Measurements from ENCODE around the gene LRRC2.

Gene LRRC2

DNA sequence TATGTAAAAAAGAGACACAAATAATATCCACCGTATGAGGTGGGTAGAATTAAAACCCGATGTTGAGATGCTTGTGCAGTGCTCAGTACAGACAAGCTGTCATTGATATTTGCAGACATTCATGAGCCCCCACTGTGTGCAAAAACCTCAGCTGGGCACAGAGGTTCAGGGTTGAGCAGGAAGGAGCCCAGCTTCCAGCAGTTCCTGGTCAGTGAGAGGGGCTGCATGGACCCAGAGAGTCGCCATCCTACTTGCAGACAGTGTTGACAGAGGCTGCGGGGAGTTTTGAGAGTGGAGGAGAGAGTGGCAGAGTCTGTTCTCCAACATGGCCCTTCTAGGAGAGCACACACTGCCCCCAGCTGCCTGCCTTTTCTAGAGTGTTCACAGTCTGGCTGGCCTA, 95.3 kb downstream of the LRRC2 start:
- DNase-seq = no peak

DNA sequence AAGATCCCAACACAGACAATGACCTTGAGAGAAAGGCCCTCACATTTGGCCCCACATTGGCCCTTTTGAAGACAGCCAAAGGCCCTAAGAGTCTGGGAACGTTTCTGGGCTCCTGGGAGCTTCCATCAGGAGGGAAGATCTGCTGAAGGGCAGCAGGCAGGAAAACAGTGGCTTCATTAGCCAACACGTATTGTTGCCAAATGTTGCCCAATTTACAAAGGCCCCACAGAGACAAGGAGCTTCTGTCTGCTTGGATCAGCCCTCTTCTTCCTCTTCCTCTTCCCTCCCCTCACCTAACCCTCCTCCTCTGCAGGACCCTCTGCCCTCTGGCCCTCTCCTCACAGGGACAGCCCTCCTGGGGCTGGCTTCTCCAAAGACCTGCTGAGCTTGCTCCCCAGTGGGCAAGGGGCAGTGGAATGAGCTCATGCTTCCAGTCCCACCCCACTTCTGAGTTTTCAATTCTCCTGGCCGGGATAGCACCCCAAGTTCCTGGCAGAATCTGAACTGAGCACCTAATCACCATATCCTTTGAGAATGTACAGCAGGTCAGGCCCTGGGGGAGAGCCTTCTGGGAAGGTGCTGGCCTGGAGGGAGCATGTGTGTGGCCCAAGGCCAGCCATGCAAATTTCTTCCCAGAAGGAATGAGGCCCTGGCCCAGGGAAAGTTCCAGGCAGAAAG, 96.3 kb downstream of the LRRC2 start:
- no peak for DNase-seq

DNA sequence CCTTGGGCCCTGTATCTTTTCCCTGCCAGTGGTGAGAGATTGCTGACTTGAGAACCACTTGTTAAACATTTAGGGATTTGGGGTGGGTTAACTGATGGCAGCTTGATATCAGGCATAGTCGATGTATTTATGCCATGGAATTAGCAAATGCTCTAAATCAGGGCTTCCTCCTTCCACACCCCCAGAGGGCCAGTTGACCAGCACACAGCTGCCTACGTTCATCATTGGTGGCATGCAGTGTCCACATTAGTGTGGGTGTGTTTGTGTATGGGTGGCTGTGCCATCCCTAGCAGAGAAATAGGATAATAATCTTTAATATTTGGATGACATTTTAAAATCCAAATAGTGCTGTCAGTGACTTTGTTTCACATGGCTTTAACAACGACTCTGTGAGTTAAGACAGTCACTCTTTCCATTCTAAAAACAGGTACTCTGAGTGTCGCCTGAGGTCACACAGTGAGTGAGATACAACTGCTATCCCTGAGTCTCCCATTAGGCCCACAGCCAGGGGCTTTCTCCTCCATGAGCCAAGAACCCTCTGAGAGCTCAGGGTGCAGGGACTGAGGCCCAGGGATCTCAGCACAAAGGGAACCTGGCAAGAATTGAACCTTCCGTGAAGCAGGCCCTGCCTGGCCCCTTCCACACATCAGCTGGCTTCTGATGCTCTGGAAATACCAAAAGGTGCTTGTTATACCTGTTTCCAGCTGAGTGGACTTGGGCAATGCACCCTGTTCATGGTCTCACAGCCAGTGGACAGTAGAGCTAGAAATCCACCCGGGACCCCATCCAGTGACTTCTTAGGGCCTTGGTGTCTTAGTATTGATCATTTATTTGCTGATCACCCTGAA, 97.1 kb downstream of the LRRC2 start:
- no peak for DNase-seq

DNA sequence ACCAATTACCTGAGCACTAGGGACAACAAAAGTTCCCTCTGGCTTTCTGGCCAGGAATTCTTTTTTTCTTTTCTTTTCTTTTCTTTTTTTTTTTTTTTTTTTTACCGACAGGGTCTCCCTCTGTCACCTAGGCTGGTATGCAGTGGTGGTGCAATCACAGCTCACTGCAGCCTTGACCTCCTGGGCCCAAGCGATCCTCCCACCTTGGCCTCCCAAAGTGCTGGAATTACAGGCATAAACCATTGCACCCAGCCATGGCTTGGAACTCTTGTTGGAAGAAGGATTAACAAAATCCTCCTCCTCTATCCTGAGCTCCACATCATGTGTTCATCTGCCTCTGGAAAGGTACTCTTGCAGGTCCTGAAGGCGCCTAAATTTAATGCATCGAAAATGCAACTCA, 98.5 kb downstream of the LRRC2 start:
- DNase-seq = no peak

DNA sequence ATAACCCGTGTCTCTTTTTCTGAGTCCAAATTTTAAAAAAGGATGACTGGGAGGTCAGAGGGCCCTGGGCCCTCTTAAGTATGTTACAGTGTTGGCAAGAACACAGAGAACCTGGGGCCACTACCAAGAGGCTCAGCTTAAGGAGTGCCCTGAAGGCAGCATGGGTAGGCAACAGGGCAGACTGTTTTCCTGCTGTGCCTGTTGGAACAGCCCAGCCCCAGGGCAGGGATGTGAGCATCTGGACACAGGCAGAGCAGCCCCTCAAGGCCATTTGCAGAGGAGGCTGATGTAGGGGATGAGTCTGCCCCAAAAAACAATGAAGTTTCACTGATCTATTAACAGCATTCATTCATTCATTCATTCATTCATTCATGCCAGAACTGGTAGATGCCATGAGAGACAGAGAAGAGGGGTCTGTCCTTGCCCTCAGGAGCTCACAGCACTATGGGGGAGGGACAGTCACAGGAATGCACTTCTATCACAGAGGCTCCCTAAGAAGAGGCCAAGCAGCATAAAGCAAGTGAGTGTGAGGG, 99.2 kb downstream of the LRRC2 start:
- no peak for DNase-seq

DNA sequence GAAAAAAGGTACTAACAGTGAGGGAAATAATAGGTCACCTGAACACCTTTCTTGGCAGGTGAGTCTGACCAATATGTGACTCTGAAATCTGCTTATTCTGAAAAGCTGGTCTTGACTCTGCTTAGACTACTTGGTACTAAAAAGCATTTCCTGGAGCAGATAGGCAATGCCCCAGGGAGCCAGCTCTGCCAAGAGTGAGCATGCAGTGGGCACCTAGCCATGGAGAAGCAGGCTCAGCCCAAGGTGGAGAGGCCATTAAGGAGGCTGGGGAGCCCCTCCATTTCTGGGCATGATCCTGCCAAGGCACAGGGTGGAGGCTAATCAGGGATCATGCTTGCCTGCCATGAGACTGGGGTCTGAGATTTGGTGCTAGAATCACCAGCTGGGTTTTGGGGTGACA, 99.8 kb downstream of the LRRC2 start:
- DNase-seq = no peak
